ENCODE data around the gene SHC2.
"Not testable (repeated sequence)": the region's sequence is repeated elsewhere in the genome, so short reads cannot be mapped to it uniquely, and the experiment has no call there.

Gene SHC2

GRCh38 chr19:436413-436950 is 24.4 kb downstream of the SHC2 start:
- Histone ChIP-seq H3K27ac (ENCODE audit: low read length) (no peak overlapping the region), H3K36me3 (ENCODE audit: control insufficient read depth, low read depth, low read length) (no peaks in the 10 kb centered on the region), H3K4me1 (ENCODE audit: control insufficient read depth, low read depth, low read length) (no peaks in the 10 kb centered on the region), H3K27me3 (ENCODE audit: control insufficient read depth, insufficient read depth, low read length) (no peaks in the 10 kb centered on the region), H3K9me3 (ENCODE audit: control insufficient read depth, low read depth, low read length) (no peaks in the 10 kb centered on the region), H3K9ac (ENCODE audit: low read length) (no peak overlapping the region), H3K4me3 (ENCODE audit: low read length) (no peak overlapping the region)

GRCh38 chr19:435707-436412 is 25.0 kb downstream of the SHC2 start:
- H3K9ac ChIP-seq (ENCODE audit: low read length), result no peak overlapping the region
- H3K36me3 ChIP-seq (ENCODE audit: control insufficient read depth, low read depth, low read length), result no peaks in the 10 kb centered on the region
- no peaks in the 10 kb centered on the region for H3K9me3 ChIP-seq (ENCODE audit: control insufficient read depth, low read depth, low read length)
- no peaks in the 10 kb centered on the region for H3K4me1 ChIP-seq (ENCODE audit: control insufficient read depth, low read depth, low read length)
- H3K4me3 ChIP-seq (ENCODE audit: low read length), result no peak overlapping the region
- no peak overlapping the region for H3K27ac ChIP-seq (ENCODE audit: low read length)
- no peaks in the 10 kb centered on the region for H3K27me3 ChIP-seq (ENCODE audit: control insufficient read depth, insufficient read depth, low read length)

- Histone ChIP-seq H3K27me3 (ENCODE audit: control insufficient read depth, insufficient read depth, low read length) (no peaks in the 10 kb centered on the region), H3K4me3 (ENCODE audit: low read length) (no peak overlapping the region)
These were observed 25.7 kb downstream of the SHC2 start for GRCh38 chr19:435056-435706.

GRCh38 chr19:434152-434960 is 26.5 kb downstream of the SHC2 start:
- Histone ChIP-seq H3K4me3 (ENCODE audit: low read length) (no peak overlapping the region), H3K27ac (ENCODE audit: low read length) (no peak overlapping the region), H3K36me3 (ENCODE audit: control insufficient read depth, low read depth, low read length) (no peaks in the 10 kb centered on the region), H3K9ac (ENCODE audit: low read length) (no peak overlapping the region), H3K27me3 (ENCODE audit: control insufficient read depth, insufficient read depth, low read length) (no peaks in the 10 kb centered on the region), H3K4me1 (ENCODE audit: control insufficient read depth, low read depth, low read length) (no peaks in the 10 kb centered on the region), H3K9me3 (ENCODE audit: control insufficient read depth, low read depth, low read length) (no peaks in the 10 kb centered on the region)

More at GRCh38 chr19:435056-435706, 25.7 kb downstream of the SHC2 start:
- H3K9ac ChIP-seq (ENCODE audit: low read length), result no peak overlapping the region
- no peaks in the 10 kb centered on the region for H3K36me3 ChIP-seq (ENCODE audit: control insufficient read depth, low read depth, low read length)
- no peaks in the 10 kb centered on the region for H3K4me1 ChIP-seq (ENCODE audit: control insufficient read depth, low read depth, low read length)
- H3K27ac ChIP-seq (ENCODE audit: low read length), result no peak overlapping the region
- H3K9me3 ChIP-seq (ENCODE audit: control insufficient read depth, low read depth, low read length), result no peaks in the 10 kb centered on the region

- no peak overlapping the region for H3K4me3 ChIP-seq (ENCODE audit: low read length)
- no peak overlapping the region for H3K9ac ChIP-seq (ENCODE audit: low read length)
- H3K27ac ChIP-seq (ENCODE audit: low read length), result no peak overlapping the region
- H3K4me1 ChIP-seq (ENCODE audit: control insufficient read depth, low read depth, low read length), result no peaks in the 10 kb centered on the region
- H3K9me3 ChIP-seq (ENCODE audit: control insufficient read depth, low read depth, low read length), result no peaks in the 10 kb centered on the region
- peaks cover 12% of the 10 kb centered on the region for H3K27me3 ChIP-seq (ENCODE audit: control insufficient read depth, insufficient read depth, low read length)
- H3K36me3 ChIP-seq (ENCODE audit: control insufficient read depth, low read depth, low read length), result no peaks in the 10 kb centered on the region
These were observed 30.1 kb downstream of the SHC2 start for GRCh38 chr19:430701-431100.

GRCh38 chr19:428149-428548 is 32.7 kb downstream of the SHC2 start:
- no peak overlapping the region for H3K27ac ChIP-seq (ENCODE audit: low read length)
- H3K4me1 ChIP-seq (ENCODE audit: control insufficient read depth, low read depth, low read length), result no peaks in the 10 kb centered on the region
- H3K9ac ChIP-seq (ENCODE audit: low read length), result no peak overlapping the region
- no peaks in the 10 kb centered on the region for H3K36me3 ChIP-seq (ENCODE audit: control insufficient read depth, low read depth, low read length)
- H3K4me3 ChIP-seq (ENCODE audit: low read length), result no peak overlapping the region
- H3K9me3 ChIP-seq (ENCODE audit: control insufficient read depth, low read depth, low read length), result no peaks in the 10 kb centered on the region
- peaks cover 12% of the 10 kb centered on the region for H3K27me3 ChIP-seq (ENCODE audit: control insufficient read depth, insufficient read depth, low read length)

- H3K27me3 ChIP-seq (ENCODE audit: control insufficient read depth, insufficient read depth, low read length), result peaks cover 12% of the 10 kb centered on the region
- not testable (repeated sequence) for H3K9ac ChIP-seq (ENCODE audit: low read length); H3K4me1 ChIP-seq (ENCODE audit: control insufficient read depth, low read depth, low read length); H3K36me3 ChIP-seq (ENCODE audit: control insufficient read depth, low read depth, low read length); H3K4me3 ChIP-seq (ENCODE audit: low read length); H3K27ac ChIP-seq (ENCODE audit: low read length); H3K9me3 ChIP-seq (ENCODE audit: control insufficient read depth, low read depth, low read length)
These were observed 33.2 kb downstream of the SHC2 start for GRCh38 chr19:427675-428074.

- Histone ChIP-seq H3K36me3 (ENCODE audit: control insufficient read depth, low read depth, low read length) (no peaks in the 10 kb centered on the region), H3K4me1 (ENCODE audit: control insufficient read depth, low read depth, low read length) (no peaks in the 10 kb centered on the region), H3K27me3 (ENCODE audit: control insufficient read depth, insufficient read depth, low read length) (peaks cover 12% of the 10 kb centered on the region), H3K4me3 (ENCODE audit: low read length) (no peak overlapping the region), H3K9me3 (ENCODE audit: control insufficient read depth, low read depth, low read length) (no peaks in the 10 kb centered on the region), H3K27ac (ENCODE audit: low read length) (no peak overlapping the region), H3K9ac (ENCODE audit: low read length) (no peak overlapping the region)
These were observed 33.9 kb downstream of the SHC2 start for GRCh38 chr19:426725-427445.

GRCh38 chr19:425056-425455 is 35.8 kb downstream of the SHC2 start:
- Histone ChIP-seq H3K4me3 (ENCODE audit: low read length) (no peak overlapping the region), H3K27me3 (ENCODE audit: control insufficient read depth, insufficient read depth, low read length) (peaks cover 12% of the 10 kb centered on the region)

GRCh38 chr19:424546-424945 is 36.3 kb downstream of the SHC2 start:
- H3K27me3 ChIP-seq (ENCODE audit: control insufficient read depth, insufficient read depth, low read length), result peaks cover 12% of the 10 kb centered on the region
- no peak overlapping the region for H3K4me3 ChIP-seq (ENCODE audit: low read length)
- no peak overlapping the region for H3K27ac ChIP-seq (ENCODE audit: low read length)
- no peaks in the 10 kb centered on the region for H3K36me3 ChIP-seq (ENCODE audit: control insufficient read depth, low read depth, low read length)
- H3K4me1 ChIP-seq (ENCODE audit: control insufficient read depth, low read depth, low read length), result no peaks in the 10 kb centered on the region
- H3K9me3 ChIP-seq (ENCODE audit: control insufficient read depth, low read depth, low read length), result no peaks in the 10 kb centered on the region
- no peak overlapping the region for H3K9ac ChIP-seq (ENCODE audit: low read length)

More at GRCh38 chr19:425056-425455, 35.8 kb downstream of the SHC2 start:
- Histone ChIP-seq H3K36me3 (ENCODE audit: control insufficient read depth, low read depth, low read length) (no peaks in the 10 kb centered on the region), H3K9me3 (ENCODE audit: control insufficient read depth, low read depth, low read length) (no peaks in the 10 kb centered on the region), H3K4me1 (ENCODE audit: control insufficient read depth, low read depth, low read length) (no peaks in the 10 kb centered on the region), H3K27ac (ENCODE audit: low read length) (no peak overlapping the region), H3K9ac (ENCODE audit: low read length) (no peak overlapping the region)
